K562 (cell line): ENCODE measurements around the gene PTBP2. TPM values are rescaled to one million over a fixed set of nuclear protein-coding genes. Genes with fewer than 3 reads are reported as not detected.

Experiments used
- C11orf30 ChIP-seq: fragments of 450-650 bp; IDR thresholded peaks from 2 replicates; pipeline ENCODE4 v1.6.1; 2016; ENCODE audit warnings: low read depth, mild to moderate bottlenecking
- DMBX1 ChIP-seq: fragments of 250-450 bp; sonication (Bioruptor Pico); IDR thresholded peaks from 2 replicates; pipeline ENCODE4 v1.8.0; 2022; ENCODE audit warnings: inconsistent platforms, mild to moderate bottlenecking, moderate library complexity, borderline replicate concordance
- EWSR1 ChIP-seq: fragments of 450-650 bp; IDR thresholded peaks from 2 replicates; pipeline ENCODE4 v1.6.1; 2018; ENCODE audit warnings: borderline replicate concordance, mild to moderate bottlenecking, low read depth, moderate library complexity; ENCODE audit not compliant: partially characterized antibody
- GABPB1 ChIP-seq: sonication (generic); formaldehyde crosslinking; IDR thresholded peaks from 2 replicates; pipeline ENCODE4 v1.8.0; 2022; ENCODE audit warnings: mild to moderate bottlenecking, missing genetic modification reagents
- MAZ ChIP-seq, 2 experiments: fragments of 450-650 bp in 1 of 2; sonication (generic) in 1 of 2; formaldehyde crosslinking; IDR thresholded peaks in 1 of 2; conservative IDR thresholded peaks in 1 of 2; 2 replicates each; pipeline versions ENCODE4 v1.4.0 to v1.5.0; 2020; ENCODE audit warnings: mild to moderate bottlenecking in 1 of 2, missing genetic modification reagents in 1 of 2
- SIN3B ChIP-seq: fragments of 450-650 bp; IDR thresholded peaks from 2 replicates; pipeline ENCODE4 v1.6.1; 2017; ENCODE audit warnings: low read depth, mild to moderate bottlenecking, moderate library complexity
- SIRT6 ChIP-seq: IDR thresholded peaks from one replicate; pipeline ENCODE4 v1.6.1; 2012; ENCODE audit warnings: low read depth, mild to moderate bottlenecking, control low read depth, inconsistent platforms, low read length, moderate library complexity
- TBP ChIP-seq: optimal IDR thresholded peaks from 2 replicates; pipeline ENCODE3; 2011; ENCODE audit warnings: low read depth, low read length, improper control_type of control experiment
- ZBED1 ChIP-seq: IDR thresholded peaks from 2 replicates; pipeline ENCODE4 v1.6.1; 2014
- ZNF24 ChIP-seq: fragments of 450-650 bp; IDR thresholded peaks from 2 replicates; pipeline ENCODE4 v1.6.1; 2016
- ZNF77 ChIP-seq: fragments of 250-450 bp; sonication (Bioruptor Pico); IDR thresholded peaks from 2 replicates; pipeline ENCODE4 v1.5.0; 2020
- polyA plus RNA-seq, 8 experiments: library from polyadenylated mRNA; depleted of rRNA in 4 of 8; stranded (reverse) in 5 of 8; unstranded in 3 of 8; fragments of >200 nt; fragmentation: Nextera tagmentation in 2 of 8; fragmentation: Illumina TruSeq in 1 of 8; extraction: Ambion mirVana in 2 of 8; extraction: Trizol in 1 of 8; gene quantifications; 2 replicates each; pipeline versions ENCODE4 v1.2.1 to v1.2.3, GENCODE V29; 2011 to 2014; ENCODE audit warnings: inconsistent platforms in 1 of 8, missing spikeins in 1 of 8
- total RNA-seq, 7 experiments: library from RNA; depleted of rRNA in 6 of 7; stranded (reverse); fragments of >200 nt in 6 of 7; fragmentation: Illumina TruSeq in 2 of 7; extraction: Trizol in 2 of 7; gene quantifications; 2 replicates each; pipeline versions ENCODE4 v1.2.1 to v1.2.3, GENCODE V29; 2011 to 2021; ENCODE audit warnings: low replicate concordance in 1 of 7
- TF ChIP-seq, protein P1 (sequence below): fragments of 250-450 bp; sonication (Bioruptor Pico); IDR thresholded peaks from 2 replicates; pipeline ENCODE4 v1.5.1; 2021; ENCODE audit warnings: mild to moderate bottlenecking
- TF ChIP-seq, protein P2 (sequence below): sonication (generic); formaldehyde crosslinking; IDR thresholded peaks from 2 replicates; pipeline ENCODE4 v1.8.0; 2022; ENCODE audit warnings: missing genetic modification reagents, mild to moderate bottlenecking, moderate library complexity, borderline replicate concordance
- TF ChIP-seq, protein P3 (sequence below): IDR thresholded peaks from 3 replicates; pipeline ENCODE4 v1.6.1; 2011; ENCODE audit warnings: borderline replicate concordance, mild to moderate bottlenecking, moderate library complexity; ENCODE audit not compliant: insufficient read length; ENCODE audit errors: extremely low read depth
- TF ChIP-seq, protein P4 (sequence below): fragments of 200-800 bp; sonication (Bioruptor generic); IDR thresholded peaks from 2 replicates; pipeline ENCODE4 v1.6.1; 2017; ENCODE audit warnings: missing genetic modification characterization, missing compliant biosample characterization

The PTBP2 gene
- total and polyA plus RNA-seq, 9 of the 15 experiments (the other 6 are each of a cell fraction or from before 2014, with no cell fraction given), result 9.8 to 30.6 (median 19.0) TPM

DNA sequence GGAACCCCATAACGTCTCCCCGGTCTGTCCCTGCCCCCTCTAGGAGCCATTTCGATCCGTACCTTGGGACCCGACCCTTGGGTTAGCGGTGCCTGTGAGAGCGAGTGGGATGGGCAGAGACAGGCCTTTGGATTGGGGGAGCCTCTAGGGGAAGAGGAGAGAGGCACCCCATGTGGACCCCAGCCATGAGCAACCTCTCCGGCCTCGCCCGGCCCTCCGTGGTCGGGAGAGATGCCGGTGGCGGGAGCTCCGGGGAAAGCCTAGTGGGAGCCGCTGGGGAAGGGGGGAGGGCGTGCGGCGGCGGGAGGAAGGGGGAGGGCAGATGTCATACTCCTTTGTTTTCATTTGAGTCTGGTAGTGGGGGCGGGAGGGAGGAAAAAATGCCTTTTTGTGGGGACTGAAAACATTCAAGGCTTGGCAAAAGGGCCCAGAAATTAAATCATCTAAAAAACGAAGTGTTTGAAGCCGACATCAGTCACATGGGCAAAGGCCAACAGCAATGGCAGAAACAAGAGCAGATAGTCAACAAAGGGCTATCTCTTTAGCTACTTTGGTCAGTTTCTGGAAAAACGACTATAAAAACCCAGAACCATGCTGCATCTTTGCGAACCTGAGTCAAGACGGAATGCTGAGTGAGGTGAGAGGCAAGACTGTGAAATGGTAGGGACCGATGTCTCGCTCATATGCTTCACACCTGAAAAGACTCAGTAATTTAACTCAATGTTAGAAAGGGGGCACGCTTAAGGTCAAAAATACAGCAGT is 758 bp downstream of the PTBP2 start (continued):
- no peak for TF ChIP-seq ZBED1
- peak in 1 of 2 experiments; percentile 27; a peak in 2 of 4 replicates for TF ChIP-seq MAZ (CRISPR knock-in tag; conservative IDR thresholded peaks at IDR 0.05 in 1 of 2, IDR thresholded peaks at IDR 0.05 in 1 of 2)
- TF ChIP-seq TBP, result peak; percentile 13
- no peak for TF ChIP-seq ZNF24
- TF ChIP-seq, protein P1, sequence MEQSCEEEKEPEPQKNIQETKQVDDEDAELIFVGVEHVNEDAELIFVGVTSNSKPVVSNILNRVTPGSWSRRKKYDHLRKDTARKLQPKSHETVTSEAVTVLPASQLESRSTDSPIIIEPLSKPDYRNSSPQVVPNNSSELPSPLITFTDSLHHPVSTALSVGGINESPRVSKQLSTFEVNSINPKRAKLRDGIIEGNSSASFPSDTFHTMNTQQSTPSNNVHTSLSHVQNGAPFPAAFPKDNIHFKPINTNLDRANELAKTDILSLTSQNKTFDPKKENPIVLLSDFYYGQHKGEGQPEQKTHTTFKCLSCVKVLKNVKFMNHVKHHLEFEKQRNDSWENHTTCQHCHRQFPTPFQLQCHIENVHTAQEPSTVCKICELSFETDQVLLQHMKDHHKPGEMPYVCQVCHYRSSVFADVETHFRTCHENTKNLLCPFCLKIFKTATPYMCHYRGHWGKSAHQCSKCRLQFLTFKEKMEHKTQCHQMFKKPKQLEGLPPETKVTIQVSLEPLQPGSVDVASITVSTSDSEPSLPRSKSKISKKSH (CRISPR knock-in tag), result no peak
- TF ChIP-seq DMBX1 (CRISPR knock-in tag), result no peak
- no peak for TF ChIP-seq C11orf30
- TF ChIP-seq ZNF77 (CRISPR knock-in tag), result no peak
- TF ChIP-seq, protein P2, sequence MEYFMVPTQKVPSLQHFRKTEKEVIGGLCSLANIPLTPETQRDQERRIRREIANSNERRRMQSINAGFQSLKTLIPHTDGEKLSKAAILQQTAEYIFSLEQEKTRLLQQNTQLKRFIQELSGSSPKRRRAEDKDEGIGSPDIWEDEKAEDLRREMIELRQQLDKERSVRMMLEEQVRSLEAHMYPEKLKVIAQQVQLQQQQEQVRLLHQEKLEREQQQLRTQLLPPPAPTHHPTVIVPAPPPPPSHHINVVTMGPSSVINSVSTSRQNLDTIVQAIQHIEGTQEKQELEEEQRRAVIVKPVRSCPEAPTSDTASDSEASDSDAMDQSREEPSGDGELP (CRISPR knock-in tag), result 0 out of 2 replicates have a peak, but pooled peaks have one; percentile 16
- no peak for TF ChIP-seq EWSR1
- TF ChIP-seq, protein P3, sequence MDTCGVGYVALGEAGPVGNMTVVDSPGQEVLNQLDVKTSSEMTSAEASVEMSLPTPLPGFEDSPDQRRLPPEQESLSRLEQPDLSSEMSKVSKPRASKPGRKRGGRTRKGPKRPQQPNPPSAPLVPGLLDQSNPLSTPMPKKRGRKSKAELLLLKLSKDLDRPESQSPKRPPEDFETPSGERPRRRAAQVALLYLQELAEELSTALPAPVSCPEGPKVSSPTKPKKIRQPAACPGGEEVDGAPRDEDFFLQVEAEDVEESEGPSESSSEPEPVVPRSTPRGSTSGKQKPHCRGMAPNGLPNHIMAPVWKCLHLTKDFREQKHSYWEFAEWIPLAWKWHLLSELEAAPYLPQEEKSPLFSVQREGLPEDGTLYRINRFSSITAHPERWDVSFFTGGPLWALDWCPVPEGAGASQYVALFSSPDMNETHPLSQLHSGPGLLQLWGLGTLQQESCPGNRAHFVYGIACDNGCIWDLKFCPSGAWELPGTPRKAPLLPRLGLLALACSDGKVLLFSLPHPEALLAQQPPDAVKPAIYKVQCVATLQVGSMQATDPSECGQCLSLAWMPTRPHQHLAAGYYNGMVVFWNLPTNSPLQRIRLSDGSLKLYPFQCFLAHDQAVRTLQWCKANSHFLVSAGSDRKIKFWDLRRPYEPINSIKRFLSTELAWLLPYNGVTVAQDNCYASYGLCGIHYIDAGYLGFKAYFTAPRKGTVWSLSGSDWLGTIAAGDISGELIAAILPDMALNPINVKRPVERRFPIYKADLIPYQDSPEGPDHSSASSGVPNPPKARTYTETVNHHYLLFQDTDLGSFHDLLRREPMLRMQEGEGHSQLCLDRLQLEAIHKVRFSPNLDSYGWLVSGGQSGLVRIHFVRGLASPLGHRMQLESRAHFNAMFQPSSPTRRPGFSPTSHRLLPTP, result no peak
- TF ChIP-seq, protein P4, sequence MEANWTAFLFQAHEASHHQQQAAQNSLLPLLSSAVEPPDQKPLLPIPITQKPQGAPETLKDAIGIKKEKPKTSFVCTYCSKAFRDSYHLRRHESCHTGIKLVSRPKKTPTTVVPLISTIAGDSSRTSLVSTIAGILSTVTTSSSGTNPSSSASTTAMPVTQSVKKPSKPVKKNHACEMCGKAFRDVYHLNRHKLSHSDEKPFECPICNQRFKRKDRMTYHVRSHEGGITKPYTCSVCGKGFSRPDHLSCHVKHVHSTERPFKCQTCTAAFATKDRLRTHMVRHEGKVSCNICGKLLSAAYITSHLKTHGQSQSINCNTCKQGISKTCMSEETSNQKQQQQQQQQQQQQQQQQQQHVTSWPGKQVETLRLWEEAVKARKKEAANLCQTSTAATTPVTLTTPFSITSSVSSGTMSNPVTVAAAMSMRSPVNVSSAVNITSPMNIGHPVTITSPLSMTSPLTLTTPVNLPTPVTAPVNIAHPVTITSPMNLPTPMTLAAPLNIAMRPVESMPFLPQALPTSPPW, result peak; percentile 84
- peak; percentile 61; the same call in 1 of the 2 replicates for TF ChIP-seq GABPB1
- TF ChIP-seq SIN3B, result no peak
- no peak for TF ChIP-seq SIRT6
